Loucy (cell line): ENCODE measurements around the gene MMADHC.

Experiments
- EZH2phosphoT487 ChIP-seq: fragments of 200-600 bp; IDR thresholded peaks from 2 replicates; pipeline ENCODE4 v1.6.1; 2018; ENCODE audit warnings: antibody characterized with exemption, mild to moderate bottlenecking, moderate library complexity, borderline replicate concordance
- TF ChIP-seq, protein P1 (sequence below): fragments of 200-600 bp; sonication (generic); conservative IDR thresholded peaks from 2 replicates; pipeline ENCODE4 v1.5.1; 2014; ENCODE audit warnings: mild to moderate bottlenecking, antibody characterized with exemption, low read length

DNA sequence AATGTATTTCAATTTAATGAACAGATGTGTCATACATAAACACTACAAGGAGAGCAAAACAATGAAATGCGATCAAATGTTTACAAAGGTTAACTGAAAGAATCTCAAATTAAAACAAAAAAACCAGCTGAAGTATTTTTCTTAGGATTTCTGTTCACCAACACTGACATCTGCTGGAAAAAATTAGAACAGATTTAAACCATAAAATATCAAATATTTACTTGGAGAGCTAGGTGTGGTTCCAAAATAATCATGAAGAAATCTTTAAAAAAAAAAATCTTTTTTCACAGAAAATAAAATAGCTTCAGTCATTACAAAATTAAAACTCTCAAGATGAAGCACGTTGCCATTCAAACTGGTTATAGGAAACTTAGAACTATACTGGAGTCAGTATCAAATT, 13.8 kb downstream of the MMADHC start:
- TF ChIP-seq, protein P1, sequence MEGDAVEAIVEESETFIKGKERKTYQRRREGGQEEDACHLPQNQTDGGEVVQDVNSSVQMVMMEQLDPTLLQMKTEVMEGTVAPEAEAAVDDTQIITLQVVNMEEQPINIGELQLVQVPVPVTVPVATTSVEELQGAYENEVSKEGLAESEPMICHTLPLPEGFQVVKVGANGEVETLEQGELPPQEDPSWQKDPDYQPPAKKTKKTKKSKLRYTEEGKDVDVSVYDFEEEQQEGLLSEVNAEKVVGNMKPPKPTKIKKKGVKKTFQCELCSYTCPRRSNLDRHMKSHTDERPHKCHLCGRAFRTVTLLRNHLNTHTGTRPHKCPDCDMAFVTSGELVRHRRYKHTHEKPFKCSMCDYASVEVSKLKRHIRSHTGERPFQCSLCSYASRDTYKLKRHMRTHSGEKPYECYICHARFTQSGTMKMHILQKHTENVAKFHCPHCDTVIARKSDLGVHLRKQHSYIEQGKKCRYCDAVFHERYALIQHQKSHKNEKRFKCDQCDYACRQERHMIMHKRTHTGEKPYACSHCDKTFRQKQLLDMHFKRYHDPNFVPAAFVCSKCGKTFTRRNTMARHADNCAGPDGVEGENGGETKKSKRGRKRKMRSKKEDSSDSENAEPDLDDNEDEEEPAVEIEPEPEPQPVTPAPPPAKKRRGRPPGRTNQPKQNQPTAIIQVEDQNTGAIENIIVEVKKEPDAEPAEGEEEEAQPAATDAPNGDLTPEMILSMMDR: peak; percentile 60
- no peak for TF ChIP-seq EZH2phosphoT487
